GM19099 (cell line): ENCODE data around the gene DERL3.

Source experiments
- POLR2A ChIP-seq: IDR thresholded peaks from 3 replicates; pipeline ENCODE4 v1.6.1; 2011; ENCODE audit warnings: low read depth; ENCODE audit not compliant: insufficient read length; ENCODE audit errors: extremely low read depth

DERL3 gene

GRCh38 chr22:23786261-23786710, 52.5 kb downstream of the DERL3 start:
- TF ChIP-seq POLR2A: no peak
